Left cardiac atrium (tissue), 4 donors: ENCODE results near the gene SMOC1. TPM values are rescaled to one million over a fixed set of nuclear protein-coding genes. Genes with fewer than 3 reads are reported as not detected.

Experiments
- ATAC-seq, 2 donors: fragments of 200-7000 bp; cut with Tn5 transposase; one replicate each; pipeline ENCODE4 v1.9.1; 2020; ENCODE audit warnings: mild to moderate bottlenecking in 2 of 2, moderate library complexity in 2 of 2
- DNase-seq: peaks from one replicate; pipeline ENCODE4 v3.0.0-alpha.2; 2020
- intact Hi-C, 2 donors: fragments of 100-400 bp; cut with DNase I; formaldehyde crosslinking; loops; one replicate each; pipeline versions ENCODE4 v1.14.1 to v1.15.1; 2022 to 2023
- total RNA-seq, 2 donors: library from RNA; stranded (reverse); fragmentation: NEBNext Ultra II Directional; extraction: Animal tissue kit (Norgen Biotek cat#: 25700); gene quantifications; one replicate each; pipeline ENCODE4 v1.2.1, GENCODE V29; 2021
- donor health status: DM: no; HTN: yes; CAD: no.
- donor health status: DM: no; HTN: yes; CAD: no; lungs with severe emphysema.
- donor health status: DM: yes; HTN: yes; CAD: no.
- donor health status: Dilated cardiomyopathy.

The SMOC1 gene
- total RNA-seq, 2 donors from 2014 or later = 5.4 to 14.9 TPM

DNA sequence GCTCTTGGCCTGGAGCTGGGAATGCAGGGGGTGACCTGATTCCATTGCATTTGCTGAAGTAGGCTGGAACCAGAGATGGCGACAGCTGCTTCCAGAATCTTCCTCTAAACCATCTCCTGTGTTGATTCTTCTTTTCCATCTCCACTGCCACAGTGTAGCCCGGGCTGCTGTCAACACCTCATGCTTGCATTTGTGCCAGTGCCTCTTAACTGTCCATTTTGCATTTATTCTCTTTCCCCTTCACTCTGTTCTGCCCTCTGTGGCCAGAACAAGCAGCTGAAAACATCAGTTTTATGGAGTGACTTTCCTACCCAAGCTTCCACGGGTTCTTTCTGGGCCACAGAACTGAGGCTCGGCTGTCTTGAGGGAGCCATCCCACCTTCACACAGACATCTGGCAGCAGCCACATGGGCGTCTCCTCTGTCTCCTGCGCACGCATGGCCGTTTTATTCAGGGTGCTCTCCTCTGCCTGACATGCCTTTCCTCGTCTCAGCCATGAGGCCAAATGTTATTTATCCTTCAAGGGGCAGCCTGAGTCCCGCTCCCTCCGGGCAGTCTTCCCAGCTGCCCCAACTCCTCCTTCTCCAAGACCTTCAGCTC, 51.7 kb downstream of the SMOC1 start:
- intact Hi-C loops = no loop called here
- DNase-seq = no peak
- ATAC-seq = no peak

DNA sequence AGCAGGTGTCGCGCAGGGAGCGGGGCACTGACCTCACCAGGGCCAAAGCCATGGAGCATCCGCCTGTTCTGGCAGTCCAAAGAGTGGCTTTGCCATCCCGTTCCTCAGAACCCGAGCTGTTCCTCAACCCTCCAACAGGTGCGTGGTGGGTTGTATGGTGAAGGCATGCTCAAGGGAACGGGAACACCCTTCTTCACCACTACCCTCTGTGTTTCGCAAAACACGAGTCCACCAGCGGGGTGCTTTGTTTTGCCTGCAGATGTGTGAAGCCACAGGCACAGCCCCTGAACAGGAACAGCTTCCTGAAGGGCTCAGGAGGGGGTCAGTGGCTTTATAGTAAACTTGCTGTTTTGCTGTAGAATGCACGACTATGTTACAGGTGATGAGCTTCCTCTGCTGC, 52.7 kb downstream of the SMOC1 start:
- intact Hi-C loops = no loop called here
- DNase-seq (no peak), ATAC-seq (no peak)

DNA sequence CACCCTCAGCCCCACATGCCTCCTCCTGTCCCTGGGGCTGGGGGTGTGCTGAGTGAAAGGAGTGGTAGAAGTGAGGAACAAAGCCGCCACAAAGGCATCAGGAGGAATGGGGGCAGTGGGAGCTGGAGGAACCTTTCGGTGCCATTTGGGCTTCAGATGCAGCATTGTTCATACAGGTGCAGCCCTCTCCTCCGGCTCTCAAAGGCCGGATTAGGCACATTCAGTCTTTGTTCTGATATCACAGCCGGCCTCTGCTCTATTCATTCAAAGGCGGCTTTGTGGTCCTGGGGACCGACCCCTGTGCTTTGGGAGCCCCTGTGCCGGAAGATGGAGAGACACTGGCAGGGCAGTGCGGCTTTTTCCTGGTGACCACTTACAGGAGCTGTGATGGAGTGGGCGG, 53.2 kb downstream of the SMOC1 start:
- ATAC-seq (no peak), DNase-seq (no peak)
- intact Hi-C loops = no loop called here

DNA sequence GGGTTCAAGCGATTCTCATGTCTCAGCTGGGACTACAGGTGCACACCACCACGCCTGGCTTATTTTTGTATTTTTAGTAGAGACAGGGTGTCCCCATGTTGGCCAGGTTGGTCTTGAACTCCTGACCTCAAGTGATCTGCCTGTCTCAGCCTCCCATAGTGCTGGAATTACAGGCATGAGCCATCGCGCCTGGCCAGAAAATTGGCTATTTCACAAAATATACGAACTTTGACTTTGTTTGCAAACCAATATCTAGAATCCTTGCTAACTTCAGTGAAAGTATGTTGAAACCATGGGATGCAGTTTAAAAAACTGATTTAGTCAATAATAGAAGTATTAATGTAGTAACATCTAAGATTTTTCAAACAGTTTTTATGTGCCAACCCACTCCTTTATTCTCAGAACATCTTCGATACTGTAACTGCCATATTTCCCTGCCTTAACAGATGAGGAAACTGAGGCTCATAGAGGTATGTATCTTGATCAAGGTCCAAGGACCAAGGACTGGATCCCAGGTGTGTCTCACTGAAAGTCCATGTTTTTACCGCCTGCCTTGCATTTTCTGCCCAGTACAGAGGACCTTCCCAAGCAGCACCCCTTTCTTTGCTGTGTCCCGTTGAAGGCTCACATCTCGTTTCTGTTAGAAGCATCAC, 54.5 kb downstream of the SMOC1 start:
- intact Hi-C loops = no loop called here
- ATAC-seq (no peak), DNase-seq (no peak)

DNA sequence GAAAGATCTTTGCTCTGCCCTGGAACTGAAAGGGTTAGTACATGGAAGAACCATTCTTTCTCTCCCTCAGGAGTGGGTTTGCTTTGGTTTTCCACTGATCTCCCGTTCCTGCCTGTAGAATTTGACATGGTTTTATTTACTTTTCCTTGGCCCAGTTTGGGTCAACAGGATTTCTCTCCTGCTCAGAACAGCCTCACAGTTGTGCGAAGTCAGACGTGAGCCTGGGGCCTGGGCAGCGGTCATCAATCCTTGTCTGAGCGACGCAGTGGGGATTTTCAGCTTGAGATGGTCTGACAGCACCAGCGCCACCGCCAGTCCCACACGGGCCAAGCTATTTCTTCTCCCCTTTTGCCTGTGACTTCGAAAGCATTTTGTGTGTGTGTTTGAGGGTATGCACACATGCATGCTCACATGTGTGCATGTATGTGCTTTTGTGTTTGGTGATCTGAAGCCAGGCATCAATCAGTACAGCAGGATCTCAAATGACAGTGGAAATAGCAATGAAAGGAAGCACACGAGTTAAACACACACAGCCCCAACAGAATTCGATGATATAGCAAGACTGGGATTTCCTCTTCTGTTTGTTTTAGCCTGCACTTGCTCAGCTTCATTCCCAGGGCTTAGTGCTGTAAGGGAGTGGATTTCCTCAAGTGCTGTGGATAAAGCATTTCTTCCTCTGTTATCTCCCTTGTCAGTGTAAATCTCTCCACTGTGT, 58.3 kb downstream of the SMOC1 start:
- intact Hi-C loops = no loop called here
- DNase-seq (no peak), ATAC-seq (no peak)

DNA sequence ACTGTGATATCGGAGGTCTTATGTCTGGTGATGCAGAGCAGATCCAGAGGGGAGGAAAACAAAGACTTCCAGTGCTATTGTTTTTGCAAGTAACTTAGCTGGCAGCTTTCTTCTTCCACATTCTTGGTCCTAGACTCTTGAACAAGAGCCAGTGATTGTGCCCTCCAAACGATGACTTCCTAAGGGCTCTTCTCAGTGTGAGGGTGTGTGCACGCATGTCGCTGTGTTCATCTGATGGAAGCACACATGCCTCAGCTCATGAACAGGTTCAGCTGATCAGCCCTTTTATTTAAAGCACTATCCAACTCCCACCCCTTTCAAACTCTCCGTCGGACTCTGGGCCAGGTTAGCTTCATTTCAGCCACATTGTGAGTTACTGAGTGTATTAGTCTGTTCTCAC, 59.5 kb downstream of the SMOC1 start:
- no peak for DNase-seq
- ATAC-seq = no peak
- intact Hi-C loops = no loop called here

DNA sequence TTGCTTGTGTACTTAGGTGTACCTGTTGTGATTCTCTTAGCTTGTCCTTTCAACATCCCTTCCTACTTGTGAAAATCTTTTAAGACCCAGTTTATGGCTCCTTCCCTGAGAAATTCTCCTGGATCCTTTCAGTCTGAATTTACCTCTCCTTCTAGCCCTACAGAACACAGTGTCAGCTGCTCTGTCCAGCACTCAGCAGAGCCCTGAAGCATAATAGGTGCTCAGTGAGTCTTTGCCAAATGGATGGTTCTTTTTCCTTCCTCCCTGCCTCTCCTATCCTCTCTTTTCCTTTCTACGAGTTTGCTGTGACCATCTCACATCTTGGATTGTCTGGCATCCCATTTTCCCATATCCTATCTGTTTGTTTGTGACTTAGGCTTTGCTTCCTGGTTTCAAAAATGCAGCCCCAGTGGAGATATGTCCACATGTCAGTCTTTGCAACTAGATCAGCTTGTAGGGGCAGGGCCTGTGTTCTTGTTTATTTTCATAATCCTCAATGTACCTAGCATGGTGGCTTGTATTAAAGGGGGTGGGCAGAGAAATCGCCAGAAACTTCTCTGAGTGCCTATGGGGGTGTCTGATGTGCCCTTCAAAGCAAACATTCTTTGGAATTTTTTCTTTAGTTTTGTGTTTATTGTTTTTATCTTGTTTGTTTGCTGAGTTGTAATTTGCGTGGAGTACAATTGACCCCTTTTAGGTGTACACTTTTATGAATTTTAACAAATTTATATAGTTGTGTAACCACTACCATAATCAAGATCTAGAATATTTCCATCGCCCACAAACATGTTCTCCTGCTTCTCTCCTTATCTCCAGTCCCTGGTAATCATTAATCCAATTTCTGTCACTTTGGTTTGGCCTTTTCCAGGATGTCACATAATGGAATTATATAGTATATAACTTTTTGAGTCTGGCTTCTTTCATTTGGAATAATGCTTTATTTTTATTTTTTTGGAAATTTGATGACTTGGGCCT, 62.8 kb downstream of the SMOC1 start:
- intact Hi-C loops = no loop called here
- DNase-seq = no peak
- ATAC-seq = no peak

DNA sequence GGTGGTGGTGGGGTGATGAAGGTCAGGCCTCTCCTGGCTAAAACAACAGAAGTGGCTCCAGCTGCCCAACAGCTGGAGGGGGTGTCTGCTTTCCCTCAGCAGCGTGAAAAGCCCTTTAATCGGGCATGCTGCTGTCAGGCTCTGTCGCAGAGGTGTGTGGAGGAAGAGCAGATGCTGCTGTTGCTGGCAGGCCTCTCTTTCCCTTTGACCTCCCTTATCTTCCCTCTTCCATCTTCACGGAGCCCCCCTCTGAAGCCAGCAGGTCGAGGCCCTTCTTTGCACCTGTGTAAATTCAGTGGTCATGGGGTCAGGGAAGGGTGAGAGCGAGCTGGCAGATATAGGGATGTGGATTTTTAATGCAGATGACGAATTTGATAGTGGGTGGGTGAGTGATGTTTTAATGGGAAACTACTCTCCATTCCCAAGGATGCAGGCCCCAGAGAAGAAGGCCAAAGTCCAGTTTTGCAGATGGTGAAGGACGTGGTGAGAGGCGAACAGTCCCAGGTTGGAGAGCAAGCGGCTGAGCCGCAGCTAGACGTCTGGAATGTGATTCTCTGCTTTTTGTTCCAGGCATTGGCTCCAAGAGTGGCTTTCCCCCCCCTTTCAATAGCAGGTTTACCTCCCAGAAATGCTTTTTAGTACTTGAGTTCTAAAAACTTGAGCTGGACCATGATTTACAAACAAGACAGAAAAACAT, 64.0 kb downstream of the SMOC1 start:
- DNase-seq (no peak), ATAC-seq (peak in 1 of 2 donors; percentile 27)
- intact Hi-C loops = no loop called here

DNA sequence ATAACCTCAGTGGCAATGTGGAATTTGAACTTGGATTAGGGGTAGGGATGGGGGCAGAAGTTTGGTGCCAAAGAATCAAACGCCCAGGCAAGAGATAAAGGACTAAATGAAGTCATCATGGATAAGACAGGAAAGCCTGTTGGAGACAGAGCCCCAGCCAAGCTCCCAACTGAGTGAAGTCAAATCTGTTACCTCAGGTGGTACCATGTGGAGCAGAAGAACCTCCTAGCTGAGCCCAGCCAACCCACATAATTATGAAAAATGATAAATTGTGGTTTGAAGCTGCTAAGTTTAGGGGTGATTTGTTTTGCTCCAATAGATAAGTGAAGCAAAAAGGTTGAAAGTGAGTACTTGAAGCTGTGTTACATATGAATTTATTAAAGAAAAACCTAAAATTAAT, 66.1 kb downstream of the SMOC1 start:
- intact Hi-C loops = no loop called here

DNA sequence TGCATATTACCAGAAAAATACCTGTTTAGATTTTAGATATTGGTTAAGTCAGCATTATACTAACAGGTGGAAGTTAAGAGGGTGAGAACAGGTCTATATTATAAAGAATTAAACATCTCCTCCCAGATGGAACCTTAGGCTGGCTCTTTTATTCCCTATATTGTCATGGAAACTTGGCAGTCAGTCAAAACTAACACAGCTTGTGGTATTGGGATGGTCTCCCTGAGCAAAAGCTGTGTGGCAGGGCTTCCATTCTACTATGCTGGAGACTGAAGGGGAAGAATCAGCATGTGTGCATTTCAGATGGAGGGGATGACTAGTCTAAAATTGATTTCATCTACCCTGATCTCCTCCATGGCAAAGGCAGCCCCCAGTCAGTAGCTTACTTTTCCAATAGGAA, 66.7 kb downstream of the SMOC1 start:
- DNase-seq (no peak), ATAC-seq (no peak)
- intact Hi-C loops = no loop called here

More for the DNA sequence above, 66.1 kb downstream of the SMOC1 start:
- no peak for ATAC-seq
- DNase-seq = no peak

DNA sequence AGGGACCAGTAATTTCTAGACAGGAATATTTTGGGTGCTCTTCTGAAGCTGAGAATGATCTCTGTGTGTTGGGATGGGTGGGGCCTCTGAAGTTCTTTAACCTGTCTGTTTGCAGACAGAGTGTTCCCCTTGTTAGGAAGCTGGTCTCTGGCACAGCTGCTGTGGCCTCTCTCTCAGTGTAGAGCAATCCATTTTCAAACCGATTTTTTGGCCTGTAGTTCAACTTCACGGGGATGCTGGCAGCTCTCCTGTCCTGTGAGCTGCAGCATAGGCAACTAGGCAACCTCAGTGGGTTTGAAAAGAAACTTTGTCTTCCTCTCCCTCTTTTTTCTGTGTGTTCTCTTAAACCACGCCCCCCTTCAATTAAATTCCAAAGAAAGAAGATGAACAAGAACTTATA, 69.1 kb downstream of the SMOC1 start:
- ATAC-seq = no peak
- DNase-seq = no peak
- intact Hi-C loops = no loop called here

DNA sequence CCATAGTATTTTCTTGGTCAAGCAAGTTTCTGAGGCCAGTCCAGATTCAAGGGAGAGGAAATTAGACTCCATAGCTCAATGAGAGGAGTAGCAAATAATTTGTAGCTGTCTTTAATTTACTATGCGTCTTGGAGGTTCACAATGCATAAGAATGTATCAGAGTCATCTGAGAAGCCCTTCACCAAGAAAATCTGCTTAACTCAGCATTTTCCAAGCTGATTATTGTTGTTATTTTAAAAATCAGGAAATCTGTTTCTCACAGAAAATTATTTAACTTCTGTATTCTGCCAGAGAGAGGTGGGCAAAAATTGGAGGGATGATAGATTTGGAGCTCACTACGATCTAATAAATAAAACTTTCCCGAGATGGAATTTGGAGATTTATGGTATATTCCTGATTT, 72.0 kb downstream of the SMOC1 start:
- intact Hi-C loops = no loop called here
- DNase-seq (no peak), ATAC-seq (no peak)

DNA sequence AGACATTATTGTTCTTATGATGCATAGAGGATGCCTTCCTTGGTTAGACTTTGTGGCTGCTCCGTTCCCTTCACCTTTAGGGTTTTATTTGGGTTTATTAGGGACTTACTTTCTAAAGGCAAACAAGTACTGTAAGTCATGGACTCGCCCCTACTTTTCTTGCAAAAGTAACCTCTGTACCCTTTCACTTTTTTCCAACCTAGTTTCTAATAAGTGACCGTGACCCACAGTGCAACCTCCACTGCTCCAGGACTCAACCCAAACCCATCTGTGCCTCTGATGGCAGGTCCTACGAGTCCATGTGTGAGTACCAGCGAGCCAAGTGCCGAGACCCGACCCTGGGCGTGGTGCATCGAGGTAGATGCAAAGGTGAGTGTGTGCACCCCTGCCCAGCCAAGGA, 72.7 kb downstream of the SMOC1 start:
- DNase-seq (no peak), ATAC-seq (no peak)
- intact Hi-C loops = no loop called here

DNA sequence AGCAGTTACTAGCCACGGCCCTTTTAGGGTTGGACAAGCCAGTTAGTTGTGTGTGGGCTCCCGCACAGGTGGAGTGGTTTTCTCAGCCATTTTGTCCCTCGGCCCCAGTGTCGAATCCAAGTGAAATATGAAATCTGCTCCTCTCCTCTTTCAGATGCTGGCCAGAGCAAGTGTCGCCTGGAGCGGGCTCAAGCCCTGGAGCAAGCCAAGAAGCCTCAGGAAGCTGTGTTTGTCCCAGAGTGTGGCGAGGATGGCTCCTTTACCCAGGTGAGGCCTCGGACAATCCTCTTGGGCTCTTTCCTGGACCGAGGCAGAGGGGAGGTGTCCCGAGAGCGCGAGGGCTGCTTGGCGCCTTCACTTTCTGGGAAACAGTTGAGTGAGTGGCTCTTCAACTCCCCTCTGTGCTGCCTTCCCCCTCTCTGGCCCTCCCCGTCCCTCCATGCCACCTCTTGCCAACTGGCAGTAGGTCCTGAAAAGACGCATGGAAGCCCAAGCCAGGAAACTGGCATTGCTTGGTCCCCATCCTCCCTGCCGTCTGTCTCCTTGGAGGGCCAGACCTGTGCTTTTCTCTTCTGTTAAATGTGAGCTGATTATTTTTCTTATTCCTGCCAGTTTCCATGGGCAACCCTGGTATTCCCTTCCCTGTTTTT, 74.2 kb downstream of the SMOC1 start:
- ATAC-seq (peak; percentile 41 to 68), DNase-seq (no peak)
- intact Hi-C loops = no loop called here

DNA sequence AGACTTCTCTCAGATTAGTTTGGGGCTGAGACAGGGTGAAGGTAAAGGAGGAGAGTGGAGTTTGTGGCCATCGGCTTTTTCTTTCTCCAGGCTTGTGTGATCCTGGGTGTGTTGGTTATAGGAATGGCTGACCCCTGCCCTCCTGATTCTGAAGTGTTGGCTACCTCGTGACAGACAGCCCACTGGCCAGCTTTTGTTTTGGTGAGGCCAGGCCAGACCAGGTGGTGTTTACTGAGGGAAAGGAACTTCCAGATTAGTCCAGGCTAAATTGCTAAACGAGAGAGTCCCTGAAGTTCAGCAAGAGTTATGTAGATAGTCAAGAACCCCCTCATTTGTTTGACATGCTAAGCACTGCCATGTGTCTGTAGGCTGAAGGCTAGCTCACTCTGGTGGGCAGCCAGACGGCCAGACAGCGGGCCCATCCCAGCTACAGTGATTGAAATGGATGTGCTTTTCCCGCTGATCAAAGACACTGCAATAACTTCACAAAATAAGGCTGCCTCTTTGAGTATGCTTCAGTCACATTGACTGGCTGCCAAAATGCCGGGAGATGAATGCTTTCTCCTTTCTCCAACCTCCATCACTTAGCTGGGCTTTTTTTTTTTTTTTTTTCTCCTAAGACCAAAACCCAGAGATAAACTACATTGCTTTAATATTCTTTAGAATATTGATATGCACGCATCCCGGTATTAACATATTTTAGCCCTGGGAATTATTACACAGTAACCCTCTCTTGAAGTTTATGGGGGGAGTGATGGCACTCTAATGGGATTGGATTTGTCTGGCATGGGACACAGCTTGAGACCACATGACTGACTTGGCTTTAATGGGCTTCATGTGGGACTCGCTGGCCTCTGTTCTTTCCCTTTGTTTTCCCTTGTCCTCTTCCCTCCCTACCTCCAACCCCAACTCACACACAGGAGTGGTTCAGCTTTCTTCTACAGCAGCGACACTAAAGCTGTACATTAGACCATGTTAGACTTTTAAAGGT, 76.9 kb downstream of the SMOC1 start:
- DNase-seq = no peak
- no peak for ATAC-seq
- intact Hi-C loops = no loop called here

DNA sequence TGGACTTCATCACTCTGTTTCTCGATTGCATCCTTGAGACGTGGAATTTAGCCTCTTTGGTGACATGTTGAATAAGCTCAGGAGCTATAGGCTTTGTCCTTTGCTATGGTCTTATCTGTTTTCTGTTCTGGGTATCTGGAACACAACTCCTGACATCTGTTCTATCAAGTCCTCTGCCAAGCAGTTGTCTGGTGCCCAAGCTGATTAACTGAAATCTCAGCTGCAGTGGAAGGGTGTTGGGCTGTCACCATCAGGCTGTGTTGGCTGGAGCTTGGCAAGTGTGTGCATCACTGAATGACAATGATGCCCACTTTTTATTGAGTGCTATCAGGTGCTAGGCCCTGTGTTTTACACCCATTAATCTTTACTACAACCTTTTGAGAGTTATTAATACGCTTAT, 77.8 kb downstream of the SMOC1 start:
- peak; percentile 74 to 87 for ATAC-seq
- no peak for DNase-seq
- intact Hi-C loops = no loop called here

DNA sequence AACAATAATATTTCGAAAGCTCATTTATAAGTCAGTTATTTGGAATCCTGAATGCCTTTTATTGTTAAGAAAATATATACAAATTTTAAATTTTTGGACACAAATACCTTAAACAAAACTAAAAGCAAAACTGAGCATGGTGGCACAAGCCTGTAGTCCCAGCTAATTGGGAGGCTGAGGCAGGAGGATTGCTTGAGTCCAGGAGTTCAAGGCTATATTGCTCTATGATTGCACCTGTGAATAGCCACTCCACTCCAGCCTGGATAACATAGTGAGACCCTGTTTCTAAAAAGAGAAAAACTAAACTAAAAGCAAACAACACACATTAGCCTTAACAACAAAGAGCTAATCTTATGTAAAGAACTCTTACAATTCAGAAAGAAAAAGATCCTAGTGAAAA, 78.8 kb downstream of the SMOC1 start:
- DNase-seq (no peak), ATAC-seq (no peak)
- intact Hi-C loops = no loop called here
